Urothelium cell line (cell line): Measurements from ENCODE around the gene REXO1.
"Not testable (repeated sequence)": the region's sequence is repeated elsewhere in the genome, so short reads cannot be mapped to it uniquely, and the experiment has no call there.

Experiments used
- DNase-seq: peaks from one replicate; pipeline ENCODE4 v3.0.0; 2011; ENCODE audit warnings: low spot score, mixed read lengths
- FAIRE-seq: peaks from 2 replicates; lab custom pipeline; 2011; peaks lifted over from hg19 to GRCh38; lab: Jason Lieb, UNC

REXO1 gene

GRCh38 chr19:1848399-1849131, at the start of gene REXO1:
Gene REXO1 (minus strand): TSS chr19:1848483. CDS start chr19:1848358, 125 bp downstream.
- FAIRE-seq (no peak), DNase-seq (peak; percentile 82)

GRCh38 chr19:1896508-1896907, 48.2 kb upstream of the REXO1 start:
- DNase-seq (no peak), FAIRE-seq (no peak)

- no peak for FAIRE-seq
- DNase-seq, result no peak
Observed at GRCh38 chr19:1893791-1894190, 45.5 kb upstream of the REXO1 start.

GRCh38 chr19:1889907-1890306, 41.6 kb upstream of the REXO1 start:
- no peak for FAIRE-seq
- DNase-seq, result no peak

GRCh38 chr19:1888385-1888784, 40.1 kb upstream of the REXO1 start:
- FAIRE-seq (no peak), DNase-seq (no peak)

- not testable (repeated sequence) for DNase-seq, FAIRE-seq
Observed at GRCh38 chr19:1886360-1886759, 38.1 kb upstream of the REXO1 start.

- FAIRE-seq, result not testable (repeated sequence)
- DNase-seq, result peak; percentile 89
Observed at GRCh38 chr19:1885398-1886119, 37.3 kb upstream of the REXO1 start, which contains the start of gene ABHD17A. Gene ABHD17A (minus strand): TSS chr19:1885496. CDS start chr19:1881566, 3,930 bp downstream.

GRCh38 chr19:1884719-1885334, 36.5 kb upstream of the REXO1 start:
- FAIRE-seq (no peak), DNase-seq (no peak)

GRCh38 chr19:1884291-1884718, 36.0 kb upstream of the REXO1 start:
- FAIRE-seq (no peak), DNase-seq (no peak)

- no peak for DNase-seq
- FAIRE-seq, result no peak
Observed at GRCh38 chr19:1883784-1884183, 35.5 kb upstream of the REXO1 start.

GRCh38 chr19:1882786-1883692, 34.8 kb upstream of the REXO1 start:
- no peak for FAIRE-seq
- no peak for DNase-seq

- DNase-seq, result no peak
Observed at GRCh38 chr19:1882089-1882785, 34.0 kb upstream of the REXO1 start.

GRCh38 chr19:1881393-1882088, 33.3 kb upstream of the REXO1 start:
- FAIRE-seq, DNase-seq: not testable (repeated sequence)

More at GRCh38 chr19:1882089-1882785, 34.0 kb upstream of the REXO1 start:
- FAIRE-seq, result no peak

- FAIRE-seq, result no peak
- no peak for DNase-seq
Observed at GRCh38 chr19:1880611-1881392, 32.5 kb upstream of the REXO1 start.

GRCh38 chr19:1879982-1880381, 31.7 kb upstream of the REXO1 start:
- FAIRE-seq, DNase-seq: not testable (repeated sequence)

- not testable (repeated sequence) for DNase-seq, FAIRE-seq
Observed at GRCh38 chr19:1878583-1878982, 30.3 kb upstream of the REXO1 start.

- not testable (repeated sequence) for FAIRE-seq, DNase-seq
Observed at GRCh38 chr19:1877280-1877660, 29.0 kb upstream of the REXO1 start.

GRCh38 chr19:1876496-1877279, 28.4 kb upstream of the REXO1 start:
- not testable (repeated sequence) for DNase-seq, FAIRE-seq
